Esophagus squamous epithelium (tissue), 4 donors: Measurements from ENCODE around the gene ZNF709.

Source experiments
- CTCF ChIP-seq, 6 experiments: fragments of 450-650 bp in 4 of 6; fragments of 200-600 bp in 2 of 6; sonication (generic) in 2 of 6; IDR thresholded peaks; one replicate each; pipeline ENCODE4 v1.5.1; 2016 to 2019; ENCODE audit warnings: antibody characterized with exemption in 6 of 6, mild to moderate bottlenecking in 4 of 6, moderate library complexity in 4 of 6
- POLR2A ChIP-seq, 4 donors: fragments of 450-650 bp; IDR thresholded peaks; one replicate each; pipeline ENCODE4 v1.6.1; 2017; ENCODE audit warnings: antibody characterized with exemption in 4 of 4, mild to moderate bottlenecking in 4 of 4, moderate library complexity in 3 of 4

- TF ChIP-seq POLR2A (IDR thresholded peaks at IDR 0.05) = no peak
- no peak for TF ChIP-seq CTCF (IDR thresholded peaks at IDR 0.05)
Measured at GRCh38 chr19:12478234-12478941, 6.2 kb downstream of the ZNF709 start.
